ENCODE results near the gene PITPNC1. TPM values are rescaled to one million over a fixed set of nuclear protein-coding genes. Genes with fewer than 3 reads are reported as not detected.
"Not testable (repeated sequence)": the region's sequence is repeated elsewhere in the genome, so short reads cannot be mapped to it uniquely, and the experiment has no call there.

PITPNC1 gene
- total RNA-seq, 1 experiment from 2014 or later: 6.4 TPM

DNA sequence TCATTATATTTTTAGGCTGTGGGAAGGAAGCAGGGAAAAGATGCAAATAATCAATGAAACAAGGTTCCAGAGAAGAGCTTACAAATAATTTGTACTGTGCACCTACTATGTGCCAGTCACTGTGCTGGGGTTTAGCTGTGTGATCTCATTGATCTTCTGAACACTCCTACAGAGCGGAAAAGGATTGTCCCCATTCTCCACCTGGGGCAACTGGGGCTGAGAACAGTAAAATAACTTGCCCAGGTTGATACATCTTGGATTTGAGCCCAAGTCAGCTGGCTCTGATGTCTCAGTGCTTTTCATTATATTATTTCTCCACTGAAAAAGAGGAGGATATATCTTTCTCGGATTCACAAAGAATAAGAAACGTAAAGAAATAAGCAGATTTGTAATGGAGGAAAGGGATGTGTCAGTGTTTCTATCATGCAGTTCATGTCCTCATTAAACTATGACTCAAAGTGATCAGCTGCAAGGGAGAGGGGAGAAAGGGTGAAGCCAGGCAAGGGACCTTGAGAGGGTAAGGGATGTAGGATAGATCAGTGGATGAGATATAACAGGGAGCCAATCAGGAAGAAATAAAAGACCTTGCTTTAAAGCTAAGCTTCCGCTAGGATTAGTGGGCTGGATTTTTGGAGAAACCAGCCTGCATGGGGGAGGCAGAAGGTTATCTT, 197.0 kb downstream of the PITPNC1 start:
- no peak for DNase-seq (ENCODE audit: low read depth)

DNA sequence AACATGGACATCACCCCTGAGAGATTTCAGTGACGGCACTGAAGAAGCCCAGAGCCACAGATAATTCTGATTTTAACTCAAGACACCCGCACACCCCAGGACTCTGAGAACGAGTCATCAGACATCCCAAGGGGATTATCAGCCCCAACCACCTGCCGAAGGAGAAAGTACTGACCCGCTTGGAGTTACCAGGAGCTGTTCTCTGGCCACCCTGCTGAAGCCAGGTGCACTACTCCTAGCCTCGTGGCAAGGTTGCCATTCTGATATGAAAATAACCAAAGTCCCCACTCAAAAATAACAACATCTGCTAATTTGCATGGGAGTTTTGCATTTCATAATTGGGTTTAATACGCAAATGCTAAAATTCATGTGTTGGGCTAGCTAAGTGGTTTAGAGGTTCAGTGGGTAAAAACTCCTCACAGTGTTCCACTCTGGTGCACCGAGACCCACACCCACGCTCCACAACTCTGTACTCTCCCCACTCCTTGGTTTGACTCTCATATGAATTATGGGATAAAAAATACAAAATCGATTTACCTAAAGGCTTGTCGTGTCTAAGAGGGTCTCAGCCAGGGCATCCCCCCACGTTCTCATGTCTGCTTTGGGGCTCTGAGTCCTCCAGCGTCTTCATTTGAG, 197.7 kb downstream of the PITPNC1 start:
- no peak for DNase-seq (ENCODE audit: low read depth)

DNA sequence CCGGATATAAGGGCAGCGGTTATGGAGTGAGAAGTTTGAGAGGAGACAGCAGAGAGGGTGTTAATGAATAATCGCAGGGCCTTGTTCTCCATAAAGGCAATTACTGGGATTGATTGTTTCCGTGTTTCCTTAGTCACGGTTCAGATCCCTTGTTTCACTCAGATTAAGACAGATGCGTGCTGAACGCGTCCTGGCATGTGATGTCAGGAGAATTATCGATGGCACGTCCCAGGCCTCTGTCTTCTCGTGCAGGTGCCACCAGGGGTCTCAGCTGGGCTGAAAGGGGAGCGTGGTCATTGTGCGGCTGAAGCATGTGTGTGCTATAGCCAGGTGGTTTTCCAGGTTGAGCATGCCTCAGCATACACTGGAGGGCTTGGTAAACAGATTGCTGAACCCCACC, 198.2 kb downstream of the PITPNC1 start:
- DNase-seq (ENCODE audit: low read depth): no peak

DNA sequence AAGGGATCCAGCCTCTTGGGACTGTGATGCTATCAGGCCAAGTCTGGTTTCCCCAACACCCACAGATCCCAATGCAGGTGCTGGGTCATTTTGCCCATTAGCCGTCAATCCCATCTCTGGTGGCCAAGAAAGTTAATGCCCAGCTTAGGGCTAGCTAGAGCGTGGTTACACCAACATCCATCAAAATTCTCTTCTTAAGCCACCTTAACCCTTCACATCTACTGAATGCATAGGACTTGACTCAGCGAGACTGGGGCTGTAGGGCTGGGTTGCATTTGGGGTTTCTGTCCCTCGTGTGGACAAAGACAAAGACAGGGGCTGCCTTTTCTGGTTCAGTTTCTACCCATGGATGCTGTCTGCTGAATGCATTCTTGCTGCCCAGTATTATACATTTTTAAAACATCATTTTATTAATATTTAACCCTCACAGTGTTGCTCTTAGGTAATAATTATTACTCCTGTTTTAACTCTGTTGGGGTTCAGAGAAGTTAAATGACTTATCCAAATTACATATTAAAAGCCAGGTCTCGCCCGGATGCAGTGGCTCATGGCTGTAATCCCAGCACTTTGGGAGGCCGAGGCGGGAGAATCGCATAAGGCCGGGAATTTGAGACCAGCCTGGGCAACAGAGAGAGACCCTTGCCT, 199.5 kb downstream of the PITPNC1 start:
- DNase-seq (ENCODE audit: low read depth): no peak

DNA sequence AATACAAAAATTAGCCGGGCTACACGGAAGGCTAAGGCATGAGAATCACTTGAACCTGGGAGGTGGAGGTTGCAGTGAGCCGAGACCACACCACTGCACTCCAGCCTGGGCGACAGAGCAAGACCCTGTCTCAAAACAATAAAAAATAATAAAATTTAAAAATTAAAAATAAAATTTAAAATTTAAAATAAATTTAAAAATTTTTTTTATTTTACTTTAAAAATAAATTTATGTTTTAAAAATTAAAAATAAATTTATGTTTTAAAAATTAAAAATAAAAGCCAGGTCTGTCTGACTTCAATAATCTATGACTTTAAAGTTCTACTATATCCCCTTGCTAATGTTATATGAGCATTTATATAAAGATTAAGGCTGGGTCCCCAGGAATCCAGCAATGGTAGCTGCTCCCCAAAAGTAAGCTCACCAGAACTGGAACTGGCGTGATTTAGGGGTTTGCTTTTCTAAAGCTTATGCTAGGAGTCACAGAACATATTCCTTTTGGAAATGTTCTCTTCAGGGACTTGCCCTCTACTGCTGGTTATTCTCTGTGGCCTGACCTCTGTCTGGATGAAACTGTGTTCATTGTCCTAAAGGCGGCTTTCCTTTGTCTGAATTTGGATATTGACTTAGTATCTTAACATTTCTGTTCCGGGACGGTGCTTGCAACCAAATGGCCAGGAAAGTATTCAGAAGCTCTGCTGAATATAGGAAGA, 200.5 kb downstream of the PITPNC1 start:
- no peak for DNase-seq (ENCODE audit: low read depth)

DNA sequence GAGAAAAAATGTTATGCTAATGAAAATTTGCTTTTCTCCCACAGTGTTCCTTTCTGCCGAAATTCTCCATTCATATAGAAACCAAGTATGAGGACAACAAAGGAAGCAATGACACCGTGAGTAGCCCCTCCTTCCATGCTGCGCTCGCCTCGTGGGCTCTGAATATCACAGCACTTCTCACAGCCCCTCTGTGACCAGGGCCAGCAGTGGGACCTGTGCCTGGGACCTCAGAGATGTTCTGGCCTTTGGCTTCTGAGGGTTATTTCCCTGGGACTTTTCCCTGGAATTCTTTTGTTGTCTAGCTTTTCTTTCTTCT, 201.0 kb downstream of the PITPNC1 start:
- no peak for DNase-seq (ENCODE audit: low read depth)

DNA sequence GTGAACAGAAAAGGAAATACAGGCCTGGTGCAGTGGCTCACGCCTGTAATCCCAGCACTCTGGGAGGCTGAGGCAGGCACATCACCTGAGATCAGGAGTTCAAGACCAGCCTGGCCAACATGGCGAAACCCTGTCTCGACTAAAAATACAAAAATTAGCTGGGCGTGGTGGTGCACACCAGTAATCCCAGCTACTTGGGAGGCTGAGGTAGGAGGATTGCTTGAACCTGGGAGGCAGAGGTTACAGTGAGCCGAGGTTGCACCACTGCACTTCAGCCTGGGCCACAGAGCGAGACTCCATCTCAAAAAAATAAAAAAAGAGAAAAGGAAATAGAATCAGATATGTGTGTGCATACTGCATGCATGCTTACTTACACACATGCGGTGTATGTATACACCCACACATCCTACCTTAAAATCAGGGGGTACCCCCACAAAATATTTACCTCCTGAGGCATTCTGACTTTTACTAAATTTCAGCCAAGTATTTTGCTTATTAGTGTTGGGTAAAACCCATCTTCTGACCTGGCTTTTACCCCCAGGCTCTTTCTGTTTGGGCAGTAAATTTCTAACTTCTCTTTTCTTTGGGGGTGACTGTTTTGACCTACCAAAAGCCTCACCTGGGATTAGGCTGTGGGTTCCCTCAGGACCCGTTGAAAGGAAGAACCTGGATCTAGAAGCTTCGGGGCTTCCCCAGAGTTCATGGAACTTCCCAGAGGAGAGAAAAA, 201.8 kb downstream of the PITPNC1 start:
- not testable (repeated sequence) for DNase-seq (ENCODE audit: low read depth)

DNA sequence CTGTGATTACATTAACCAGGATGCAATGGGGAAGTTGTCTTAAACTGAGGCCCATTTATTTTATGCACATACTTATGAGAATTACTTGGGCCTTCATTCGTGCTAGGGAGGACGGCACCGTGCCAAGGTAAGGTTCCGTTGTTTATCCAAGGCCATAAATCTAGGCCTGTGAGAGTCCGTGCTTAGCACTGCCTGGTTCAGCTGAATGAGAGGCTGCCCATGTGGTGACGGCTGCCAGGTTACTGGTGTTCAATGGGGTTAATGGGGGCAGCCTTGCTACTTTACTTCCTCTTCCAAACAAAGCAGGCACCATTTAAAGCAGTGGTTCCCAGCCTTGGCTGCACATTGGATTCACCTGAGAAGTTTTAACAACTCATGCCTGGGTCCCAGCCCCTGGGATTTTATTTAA, 205.6 kb downstream of the PITPNC1 start:
- DNase-seq (ENCODE audit: low read depth): no peak

DNA sequence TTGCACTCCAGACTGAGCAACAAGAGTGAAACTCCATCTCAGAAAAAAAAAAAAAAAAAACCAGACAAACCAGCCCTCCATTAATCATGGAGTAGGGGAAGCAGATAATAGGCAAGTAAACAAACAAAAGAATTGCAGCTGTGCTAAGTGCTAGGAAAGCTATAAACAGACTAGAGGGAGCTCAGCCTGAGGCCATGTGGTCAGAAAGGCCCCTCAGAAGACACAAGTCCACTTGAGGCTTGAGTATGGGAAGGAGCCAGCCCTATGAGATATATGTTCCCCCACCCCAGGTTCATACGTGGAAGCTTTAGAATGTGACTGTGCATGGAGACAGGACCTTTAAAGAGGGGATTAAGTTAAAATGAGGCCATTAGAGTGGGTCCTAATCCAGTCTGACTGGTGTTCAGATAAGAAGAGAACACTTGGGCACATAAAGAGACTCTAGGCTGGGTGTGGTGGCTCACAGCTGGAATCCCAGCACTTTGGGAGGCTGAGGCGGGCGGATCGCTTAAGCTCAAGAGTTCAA, 208.1 kb downstream of the PITPNC1 start:
- DNase-seq (ENCODE audit: low read depth): no peak

DNA sequence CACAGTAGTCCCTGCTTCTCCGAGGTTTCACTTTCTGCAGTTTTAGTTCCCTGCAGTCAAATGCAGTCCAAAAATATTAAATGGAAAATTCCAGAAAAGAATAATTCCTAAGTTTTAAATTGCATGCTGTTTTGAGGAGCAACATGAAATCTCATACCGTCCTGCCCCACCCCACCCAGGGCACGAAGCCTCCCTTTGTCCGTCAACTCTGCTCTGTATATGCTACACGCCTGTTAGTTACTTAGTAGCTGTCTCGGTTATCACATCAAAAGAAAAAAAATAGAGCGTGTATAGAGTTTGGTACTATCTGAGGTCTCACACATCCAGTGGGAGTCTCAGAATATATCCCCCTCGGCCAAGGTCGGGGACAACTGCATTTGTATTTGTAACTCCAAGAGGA, 211.2 kb downstream of the PITPNC1 start:
- DNase-seq (ENCODE audit: low read depth): no peak

DNA sequence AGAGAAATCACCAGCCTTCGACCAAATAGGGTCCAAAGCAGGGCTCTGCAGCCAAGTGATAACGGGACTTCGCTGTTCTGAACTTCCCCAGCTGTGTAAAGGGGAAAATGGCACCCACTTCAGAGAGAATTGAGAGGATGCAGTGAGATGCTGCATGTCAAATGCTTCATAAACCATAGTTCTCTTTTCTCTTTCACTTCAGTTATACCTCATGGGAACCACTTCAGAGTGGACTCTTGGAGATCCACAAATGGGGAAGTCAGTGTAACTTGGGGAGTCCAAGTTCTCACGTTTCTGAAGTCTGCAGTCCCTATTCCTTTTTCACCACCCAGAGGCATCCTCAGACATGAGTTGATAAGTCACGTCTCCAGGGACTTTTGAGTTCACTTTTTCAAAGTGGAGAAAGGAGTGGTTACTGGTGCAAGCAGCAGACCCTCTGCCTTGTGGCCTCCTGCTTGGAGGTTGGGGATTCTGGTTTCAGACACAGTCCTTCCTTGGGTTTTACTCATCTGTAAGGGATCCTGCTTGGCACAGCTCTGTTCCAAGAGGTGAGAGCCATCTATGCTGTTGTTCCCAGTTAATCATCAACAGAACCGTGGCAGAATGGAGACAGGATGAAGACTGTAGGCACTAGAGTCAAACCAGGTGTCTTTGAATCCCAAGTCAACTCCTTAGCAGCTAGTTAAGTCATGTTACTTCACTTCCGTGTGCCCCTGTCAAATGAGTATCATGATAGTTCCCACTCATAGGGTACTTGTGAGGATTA, 217.2 kb downstream of the PITPNC1 start:
- no peak for DNase-seq (ENCODE audit: low read depth)

DNA sequence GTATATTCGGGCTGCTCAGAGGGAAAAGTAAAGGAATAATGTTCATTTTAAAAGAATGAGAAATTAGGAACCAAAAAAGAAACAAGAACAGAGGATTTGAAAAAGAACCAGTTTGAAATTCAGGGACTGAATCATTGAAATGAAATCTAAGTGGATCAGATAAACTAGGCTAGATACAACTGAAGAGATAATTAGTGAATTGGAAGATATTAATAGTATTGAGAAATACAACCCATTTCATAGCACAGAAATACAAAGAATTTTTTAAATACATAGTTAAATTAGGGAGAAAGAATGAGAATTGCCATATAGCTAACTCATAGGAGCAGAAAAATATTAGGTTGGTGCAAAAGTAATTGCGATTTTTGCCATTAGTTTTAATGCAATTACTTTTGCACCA, 223.3 kb downstream of the PITPNC1 start:
- DNase-seq (ENCODE audit: low read depth): no peak

DNA sequence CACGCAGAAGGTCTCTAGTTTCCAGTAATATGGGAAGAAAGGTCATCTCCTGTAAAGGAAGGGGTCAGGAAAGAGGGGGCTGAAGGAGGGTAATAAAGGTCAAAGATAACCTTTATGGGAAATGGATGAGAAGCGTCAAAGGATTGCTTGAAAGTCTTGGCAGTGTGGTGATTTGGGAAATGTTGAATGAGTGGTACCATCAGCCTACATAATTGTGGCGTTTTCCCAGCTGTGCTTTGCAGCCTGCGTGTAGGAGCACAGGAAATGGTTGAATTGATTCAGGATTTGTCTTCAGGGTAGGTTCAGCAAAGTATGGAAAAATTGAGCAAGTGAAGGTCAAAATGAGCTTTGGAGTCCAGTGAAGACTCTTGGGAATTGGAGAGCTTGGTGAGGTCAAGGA, 224.8 kb downstream of the PITPNC1 start:
- no peak for DNase-seq (ENCODE audit: low read depth)

DNA sequence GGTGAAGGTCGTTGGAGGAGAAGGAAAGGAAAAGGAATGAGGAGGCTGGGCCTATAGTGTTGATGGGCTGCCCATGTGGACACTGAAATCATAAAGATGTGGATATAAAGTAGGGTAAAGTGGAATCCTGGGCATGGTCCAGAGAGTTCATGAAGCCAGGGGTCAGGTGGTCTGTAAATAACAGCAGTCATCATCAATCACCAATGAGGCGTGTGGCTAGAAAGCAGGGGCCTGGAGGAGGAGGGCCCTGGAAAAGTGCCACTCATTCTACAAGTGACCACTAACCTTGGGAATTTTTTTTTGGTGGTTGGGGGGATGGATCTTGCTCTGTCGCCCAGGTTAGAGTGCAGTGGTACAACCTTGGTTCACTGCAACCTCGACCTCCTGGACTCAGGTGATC, 225.4 kb downstream of the PITPNC1 start:
- DNase-seq (ENCODE audit: low read depth): no peak

DNA sequence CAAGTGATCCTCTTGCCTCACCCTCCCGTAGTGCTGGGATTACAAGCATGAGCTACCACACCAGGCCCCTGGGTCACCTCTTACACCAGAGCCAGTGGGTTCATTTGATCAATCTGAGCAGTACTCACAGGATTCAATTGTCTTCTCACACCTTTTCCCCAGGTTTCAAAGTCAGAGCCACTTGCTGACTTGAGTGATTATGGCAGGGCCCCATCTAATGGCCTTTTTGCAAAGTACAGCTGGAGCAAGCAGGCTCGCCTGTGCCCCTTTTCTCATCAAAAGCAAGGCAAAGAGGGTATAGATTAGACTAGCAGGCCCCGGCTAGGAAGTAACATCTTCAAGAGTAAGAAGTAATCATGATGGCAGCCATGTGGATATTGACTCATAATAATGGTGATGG, 225.9 kb downstream of the PITPNC1 start:
- DNase-seq (ENCODE audit: low read depth): peak; percentile 37

DNA sequence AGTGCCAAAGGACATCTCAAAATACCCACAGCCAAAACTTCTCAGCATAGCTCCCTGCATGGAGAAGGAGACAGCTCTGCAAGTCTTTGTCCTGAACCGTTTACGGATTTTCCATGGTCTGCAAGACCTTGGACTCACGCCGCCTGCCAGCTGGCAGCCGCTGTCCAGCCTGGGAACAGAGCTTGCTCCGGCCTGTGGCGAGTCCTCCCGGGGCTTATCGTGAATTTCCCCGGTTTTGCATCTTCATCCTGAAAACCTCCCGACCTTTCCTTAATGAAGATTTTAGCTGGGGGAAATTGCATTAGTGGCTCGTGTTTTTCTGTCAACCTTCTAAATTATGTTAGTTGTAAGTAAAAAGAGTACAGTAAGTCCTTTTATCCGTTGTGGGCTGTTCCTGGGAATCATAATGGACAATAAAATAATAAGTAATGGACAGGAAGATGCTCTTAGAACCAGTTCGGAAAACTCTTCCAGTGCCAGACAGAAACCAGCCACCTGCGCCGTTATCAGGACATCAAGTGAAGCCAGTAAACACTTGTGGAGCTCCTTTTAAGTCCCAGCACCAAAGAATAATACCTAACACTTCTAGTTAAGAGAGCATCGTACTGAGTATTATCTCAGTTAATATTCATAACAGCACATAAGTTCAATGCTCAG, 228.3 kb downstream of the PITPNC1 start:
- DNase-seq (ENCODE audit: low read depth): no peak

DNA sequence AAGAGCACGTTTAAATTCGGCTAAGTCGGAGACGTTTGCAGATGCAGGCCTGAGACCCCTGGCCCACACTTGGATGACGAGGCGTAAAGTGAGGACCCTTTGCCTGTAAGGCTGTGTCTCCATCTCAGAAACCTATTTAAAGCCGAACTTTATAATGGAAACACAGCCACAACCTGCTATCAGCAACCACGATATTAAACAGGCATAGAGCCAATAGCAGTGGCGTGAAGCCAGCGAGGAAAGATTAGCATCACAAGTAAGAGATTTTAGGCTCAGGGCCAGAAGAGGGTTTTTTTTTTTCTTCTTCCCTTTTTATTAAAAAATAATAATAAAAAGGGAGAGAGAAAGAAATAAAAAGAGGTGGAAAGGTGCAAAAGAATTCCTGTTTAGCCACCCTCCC, 229.4 kb downstream of the PITPNC1 start:
- no peak for DNase-seq (ENCODE audit: low read depth)

DNA sequence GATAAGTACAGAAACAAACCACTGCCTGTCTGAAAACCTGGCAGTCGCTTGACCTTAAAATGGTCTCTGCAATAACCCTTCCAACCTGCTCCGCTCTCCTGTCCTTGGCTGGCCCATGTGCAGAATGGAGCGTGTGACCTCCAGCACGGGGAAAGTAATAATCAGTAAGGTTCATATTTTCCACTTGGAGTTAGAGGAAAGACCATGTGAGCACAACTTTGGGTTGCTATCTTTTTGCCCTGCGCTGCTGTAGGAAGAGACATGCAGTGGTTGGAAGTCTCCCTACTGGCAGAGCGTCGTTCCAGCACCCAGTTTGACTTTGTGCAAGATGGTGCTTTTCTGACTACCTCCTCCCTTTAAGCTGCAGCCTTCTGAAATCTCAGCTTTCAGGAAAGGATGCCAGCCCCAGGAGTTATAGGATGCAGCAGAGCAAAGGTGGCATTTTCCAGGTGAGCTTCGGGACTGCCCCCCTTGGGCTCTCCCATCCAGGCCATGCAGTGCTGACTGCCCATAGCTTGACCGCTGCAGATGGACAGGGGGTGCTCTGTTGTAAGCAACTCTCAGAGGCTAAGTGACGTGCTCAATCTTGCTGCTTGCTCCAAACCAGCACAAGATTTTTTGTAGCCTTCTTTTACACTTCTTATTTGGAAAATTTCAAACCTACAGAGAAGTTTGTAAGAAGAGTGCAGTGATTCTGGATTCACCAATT, 230.0 kb downstream of the PITPNC1 start:
- no peak for DNase-seq (ENCODE audit: low read depth)

DNA sequence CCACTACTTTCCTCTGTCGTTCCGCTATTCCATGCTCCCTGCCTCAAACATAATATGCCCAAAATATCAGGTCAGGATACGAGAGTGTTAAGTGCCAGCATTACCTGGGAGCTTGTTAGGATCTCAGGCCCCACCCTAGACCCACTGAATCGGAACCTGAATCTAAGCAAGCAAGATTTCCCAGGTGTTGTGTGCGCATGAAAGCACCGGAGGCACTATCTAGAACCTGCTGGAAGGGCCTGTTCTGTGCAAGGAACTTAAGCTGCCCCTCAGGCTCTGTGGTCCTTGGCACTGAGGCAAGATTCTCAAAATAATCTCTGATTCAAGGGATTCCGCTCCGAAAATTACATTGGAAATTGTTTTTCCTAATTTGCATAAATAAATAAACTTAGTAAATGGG, 233.0 kb downstream of the PITPNC1 start:
- DNase-seq (ENCODE audit: low read depth): no peak

DNA sequence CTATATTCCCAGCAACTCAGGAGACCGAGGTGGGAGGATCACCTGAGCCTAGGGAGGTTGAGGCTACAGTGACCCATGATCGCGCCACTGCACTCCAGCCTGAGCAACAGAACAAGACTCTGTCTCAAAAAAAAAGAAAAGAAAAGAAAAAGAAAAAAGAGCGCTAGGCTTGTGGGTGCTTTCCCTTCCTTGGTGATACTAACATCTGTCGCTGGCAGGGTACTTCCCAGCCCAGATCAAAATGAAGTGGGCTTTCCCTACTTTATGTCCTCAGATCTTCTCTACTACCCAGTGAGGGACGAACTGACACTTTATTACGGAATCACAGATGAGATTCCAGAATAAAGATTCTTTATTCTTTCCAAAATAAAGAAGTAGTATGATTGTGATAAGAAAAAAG, 236.9 kb downstream of the PITPNC1 start:
- DNase-seq (ENCODE audit: low read depth): no peak

Measured in HT1080 (cell line).